GM19324 (cell line): Measurements from ENCODE around the gene OR4N2.
"Not testable (repeated sequence)": the region's sequence is repeated elsewhere in the genome, so short reads cannot be mapped to it uniquely, and the experiment has no call there.

Experiments
- ATAC-seq: cut with Tn5 transposase; IDR thresholded peaks from one replicate; pipeline ENCODE4 v1.9.1; 2021; ENCODE audit warnings: mild to moderate bottlenecking, moderate library complexity; ENCODE audit not compliant: unreplicated experiment, low FRiP score

The OR4N2 gene, protein sequence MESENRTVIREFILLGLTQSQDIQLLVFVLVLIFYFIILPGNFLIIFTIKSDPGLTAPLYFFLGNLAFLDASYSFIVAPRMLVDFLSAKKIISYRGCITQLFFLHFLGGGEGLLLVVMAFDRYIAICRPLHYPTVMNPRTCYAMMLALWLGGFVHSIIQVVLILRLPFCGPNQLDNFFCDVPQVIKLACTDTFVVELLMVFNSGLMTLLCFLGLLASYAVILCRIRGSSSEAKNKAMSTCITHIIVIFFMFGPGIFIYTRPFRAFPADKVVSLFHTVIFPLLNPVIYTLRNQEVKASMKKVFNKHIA

DNA sequence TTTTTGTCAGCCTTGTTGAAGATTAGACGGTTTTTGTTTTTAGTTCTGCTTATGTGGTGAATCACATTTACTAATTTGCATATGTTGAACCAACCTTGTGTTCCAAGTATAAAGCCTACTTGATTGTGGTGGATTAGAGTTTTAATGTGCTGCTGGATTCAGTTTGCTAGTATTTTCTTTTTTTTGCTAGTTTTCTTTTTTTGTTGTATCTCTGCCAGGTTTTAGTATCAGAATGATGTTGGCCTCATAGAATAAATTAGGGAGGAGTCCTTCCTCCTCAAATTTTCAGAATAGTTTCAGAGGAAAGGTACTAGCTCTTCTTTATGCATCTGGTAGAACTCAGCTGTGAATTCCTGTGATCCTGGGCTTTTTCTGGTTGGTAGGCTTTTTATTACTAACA, at the start of gene OR4N2:
Gene OR4N2, plus strand, starts transcription at position 301 of the 400 bp plus-strand sequence. CDS start 23,679 bp downstream, outside the sequence.
- not testable (repeated sequence) for ATAC-seq

DNA sequence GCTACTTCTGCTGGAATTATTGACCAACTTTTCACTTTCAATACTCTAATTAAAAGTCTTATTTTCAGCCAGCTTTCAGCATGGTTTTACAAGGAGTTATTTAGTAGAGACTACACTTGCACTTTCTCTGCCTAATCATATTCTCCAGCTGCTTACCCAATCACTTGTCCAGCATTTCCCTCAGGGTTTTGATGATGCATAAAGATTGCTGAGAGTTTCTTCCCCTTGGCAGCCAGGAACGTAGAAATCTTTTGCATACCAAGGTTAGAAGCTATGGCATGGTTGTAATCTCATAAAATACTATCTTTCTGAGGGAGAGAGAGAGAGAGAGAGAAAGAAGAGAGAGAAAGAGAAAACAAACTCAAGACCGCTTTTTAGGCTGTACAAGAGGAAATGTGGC, 49.4 kb upstream of the OR4N2 start:
- no peak for ATAC-seq

DNA sequence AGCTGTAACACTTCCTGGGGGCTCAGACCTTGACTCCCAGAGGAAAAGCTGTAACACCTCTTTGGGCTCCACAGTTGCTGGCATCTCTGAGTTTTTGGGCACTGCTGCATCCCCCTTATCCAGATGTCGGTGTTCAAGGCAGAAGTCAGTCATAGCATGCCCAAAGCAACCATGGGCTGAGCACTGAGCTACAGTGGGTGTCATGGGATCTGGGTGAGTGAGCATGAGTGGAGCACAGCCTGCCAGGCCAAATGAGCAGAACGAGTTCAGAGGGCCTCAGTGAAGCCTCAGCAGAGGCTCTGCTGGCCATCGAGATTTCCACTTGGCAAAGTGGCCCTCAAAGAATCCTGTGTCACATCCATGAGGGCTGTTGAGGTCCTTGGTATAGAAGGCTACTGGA, 32.1 kb upstream of the OR4N2 start:
- ATAC-seq: not testable (repeated sequence)

DNA sequence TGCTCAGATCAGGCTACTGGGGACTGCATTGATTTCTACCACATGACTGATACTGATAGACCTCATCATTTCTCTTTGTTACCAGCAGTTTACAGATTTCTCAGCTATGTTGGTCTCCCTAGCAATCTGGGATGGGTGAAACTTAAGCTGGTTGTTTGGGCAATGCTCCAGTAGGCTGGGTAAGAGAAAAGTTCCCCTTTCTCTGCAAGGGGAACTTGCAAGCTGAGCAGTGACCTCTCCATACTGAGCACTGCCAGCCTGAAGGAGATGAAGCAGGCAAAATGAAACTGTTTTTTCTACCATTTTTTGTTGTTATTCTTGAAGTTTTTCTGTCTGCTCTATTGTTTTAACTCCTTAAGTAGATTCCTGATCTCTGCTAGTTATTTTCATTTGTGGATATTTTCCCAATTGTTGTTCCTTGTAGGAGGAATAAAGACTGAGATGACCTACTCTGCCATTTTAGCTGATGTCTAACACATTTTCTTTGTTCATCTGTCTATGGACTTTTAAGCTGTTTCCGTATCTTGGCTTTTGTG, 31.6 kb upstream of the OR4N2 start:
- ATAC-seq: no peak

DNA sequence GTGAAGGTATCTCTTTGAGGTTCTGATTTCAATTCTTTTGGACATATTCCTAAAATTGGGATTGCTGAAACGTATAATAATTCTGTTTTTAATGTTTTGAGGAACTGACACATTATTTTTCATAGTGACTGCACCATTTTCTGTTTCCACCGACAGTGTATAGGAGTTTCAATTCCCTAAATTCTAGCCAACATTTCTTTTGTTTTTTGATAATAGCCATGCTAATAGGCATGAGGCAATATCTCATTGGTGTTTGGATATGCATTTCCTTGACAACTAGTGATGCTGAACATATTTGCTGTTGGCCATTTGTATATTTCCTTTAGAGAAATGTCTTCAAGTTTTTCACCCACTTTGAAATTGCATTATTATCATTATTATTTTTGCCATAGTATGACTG, 31.1 kb upstream of the OR4N2 start:
- not testable (repeated sequence) for ATAC-seq

DNA sequence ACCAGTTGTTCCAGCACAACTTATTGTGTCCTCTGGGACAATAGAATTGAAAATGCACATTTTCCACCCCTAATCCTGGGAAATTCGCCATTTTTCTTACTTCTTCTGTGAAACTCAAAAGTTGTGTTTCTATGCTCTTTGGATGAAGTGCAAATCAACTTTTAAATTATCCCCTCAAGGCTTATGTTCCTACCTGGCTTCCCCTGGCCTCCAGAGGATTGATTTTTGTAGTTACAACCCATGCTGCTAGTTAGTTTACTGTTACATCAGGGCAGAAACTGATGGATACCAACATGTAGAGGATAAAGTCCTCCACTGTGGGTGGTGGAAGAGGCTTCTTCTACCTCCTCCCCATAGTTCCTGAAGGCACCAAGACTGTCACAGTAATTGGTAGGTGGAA, 30.4 kb upstream of the OR4N2 start, which contains the start of gene OR4M1:
Gene OR4M1, plus strand, starts transcription at position 301 of the 400 bp plus-strand sequence. CDS start 6,819 bp downstream, outside the sequence.
- not testable (repeated sequence) for ATAC-seq

DNA sequence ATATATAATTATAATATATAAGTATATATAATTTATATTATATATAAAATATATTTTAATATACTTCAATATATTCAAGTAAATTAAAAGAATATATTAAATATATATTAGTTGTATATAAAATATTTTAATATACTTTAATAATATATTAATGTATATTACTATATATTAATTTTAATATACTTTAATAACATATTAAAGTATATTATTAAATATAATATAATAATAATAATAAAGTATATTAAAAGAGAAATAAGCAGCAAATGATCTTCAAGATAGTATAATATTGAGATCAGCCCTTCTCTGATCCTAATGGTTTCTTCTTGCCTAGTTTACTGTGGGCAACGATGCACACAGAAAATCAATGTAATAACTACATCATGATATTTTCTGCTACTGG, 28.0 kb upstream of the OR4N2 start:
- ATAC-seq: no peak

DNA sequence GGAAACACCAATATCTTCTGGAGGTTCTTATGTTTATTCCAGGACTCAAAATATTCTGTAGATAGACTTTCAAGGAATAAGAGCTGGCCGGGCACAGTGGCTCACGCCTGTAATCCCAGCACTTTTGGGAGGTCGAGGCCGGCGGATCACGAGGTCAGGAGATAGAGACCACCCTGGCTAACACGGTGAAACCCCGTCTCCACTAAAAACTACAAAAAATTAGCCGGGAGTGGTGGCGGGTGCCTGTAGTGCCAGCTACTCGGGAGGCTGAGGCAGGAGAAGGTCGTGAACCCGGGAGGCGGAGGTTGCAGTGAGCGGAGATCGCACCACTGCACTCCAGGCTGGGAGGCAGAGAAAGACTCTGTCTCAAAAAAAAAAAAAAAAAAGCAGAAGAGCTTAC, 17.7 kb upstream of the OR4N2 start:
- not testable (repeated sequence) for ATAC-seq

DNA sequence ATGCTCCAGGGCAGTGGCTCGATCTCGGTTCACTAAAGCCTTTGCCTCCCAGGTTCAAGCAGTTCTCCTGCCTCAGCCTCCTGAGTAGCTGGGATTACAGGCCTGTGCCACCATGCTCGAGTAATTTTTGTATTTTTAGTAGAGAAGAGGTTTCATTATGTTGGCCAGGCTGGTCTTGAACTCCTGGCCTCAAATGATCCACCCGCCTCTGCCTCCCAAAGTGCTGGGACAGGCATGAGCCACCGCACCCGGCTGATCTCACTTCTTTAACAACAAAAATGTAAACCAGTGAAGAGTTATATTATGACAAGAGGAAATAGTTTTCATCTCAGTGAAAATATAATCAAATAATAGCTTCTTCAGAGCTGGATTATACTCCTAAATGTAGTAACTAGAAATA, 16.3 kb upstream of the OR4N2 start:
- not testable (repeated sequence) for ATAC-seq

DNA sequence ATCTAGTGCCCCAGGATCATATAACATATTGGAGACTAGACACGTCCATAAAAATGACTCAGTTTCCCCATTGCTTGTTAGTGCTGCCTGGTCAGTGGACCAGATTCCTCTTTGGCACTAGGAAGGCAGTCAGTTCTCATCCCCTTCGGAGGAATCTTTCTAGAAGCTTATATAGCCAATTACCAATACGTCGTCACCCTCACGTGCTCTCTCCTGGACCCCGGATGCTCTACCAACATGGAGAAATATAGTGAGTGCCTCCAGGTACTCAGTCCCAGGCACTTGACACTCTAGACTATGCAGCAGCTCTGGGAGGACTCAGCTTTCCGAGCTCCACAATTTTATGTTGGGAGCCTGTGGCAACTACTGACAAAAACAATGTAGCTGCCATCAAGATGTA, 15.4 kb upstream of the OR4N2 start:
- ATAC-seq: not testable (repeated sequence)

DNA sequence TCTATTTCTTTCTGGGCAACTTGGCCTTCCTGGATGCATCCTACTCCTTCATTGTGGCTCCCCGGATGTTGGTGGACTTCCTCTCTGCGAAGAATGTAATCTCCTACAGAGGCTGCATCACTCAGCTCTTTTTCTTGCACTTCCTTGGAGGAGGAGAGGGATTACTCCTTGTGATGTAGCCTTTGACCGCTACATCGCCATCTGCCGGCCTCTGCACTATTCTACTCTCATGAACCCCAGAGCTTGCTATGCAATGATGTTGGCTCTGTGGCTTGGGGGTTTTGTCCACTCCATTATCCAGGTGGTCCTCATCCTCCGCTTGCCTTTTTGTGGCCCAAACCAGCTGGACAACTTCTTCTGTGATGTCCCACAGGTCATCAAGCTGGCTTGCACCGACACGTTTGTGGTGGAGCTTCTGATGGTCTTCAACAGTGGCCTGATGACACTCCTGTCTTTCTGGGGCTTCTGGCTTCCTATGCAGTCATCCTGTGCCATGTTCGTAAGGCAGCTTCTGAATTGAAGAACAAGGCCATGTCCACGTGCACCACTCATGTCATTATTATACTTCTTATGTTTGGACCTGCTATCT, 7.0 kb upstream of the OR4N2 start:
- ATAC-seq: not testable (repeated sequence)

DNA sequence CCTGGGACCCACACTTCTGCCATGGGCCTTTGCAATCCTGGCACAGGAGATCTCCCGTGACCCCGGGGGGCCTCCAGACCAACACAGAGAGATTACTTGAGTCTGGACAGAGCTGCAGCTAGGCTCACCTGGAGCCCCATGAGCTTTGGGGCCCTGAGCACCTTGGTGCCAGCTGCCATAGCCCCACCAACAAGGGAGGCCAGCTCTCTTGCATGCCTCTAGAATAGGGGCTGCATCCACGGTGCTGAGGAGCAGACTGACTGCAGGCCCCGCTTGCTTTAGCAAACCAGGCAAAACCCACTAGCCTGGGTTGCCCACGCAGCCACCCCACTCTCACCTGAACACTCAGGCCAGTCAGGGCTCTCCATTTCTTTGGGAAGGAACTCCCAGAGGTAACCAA, 3.7 kb upstream of the OR4N2 start:
- no peak for ATAC-seq

DNA sequence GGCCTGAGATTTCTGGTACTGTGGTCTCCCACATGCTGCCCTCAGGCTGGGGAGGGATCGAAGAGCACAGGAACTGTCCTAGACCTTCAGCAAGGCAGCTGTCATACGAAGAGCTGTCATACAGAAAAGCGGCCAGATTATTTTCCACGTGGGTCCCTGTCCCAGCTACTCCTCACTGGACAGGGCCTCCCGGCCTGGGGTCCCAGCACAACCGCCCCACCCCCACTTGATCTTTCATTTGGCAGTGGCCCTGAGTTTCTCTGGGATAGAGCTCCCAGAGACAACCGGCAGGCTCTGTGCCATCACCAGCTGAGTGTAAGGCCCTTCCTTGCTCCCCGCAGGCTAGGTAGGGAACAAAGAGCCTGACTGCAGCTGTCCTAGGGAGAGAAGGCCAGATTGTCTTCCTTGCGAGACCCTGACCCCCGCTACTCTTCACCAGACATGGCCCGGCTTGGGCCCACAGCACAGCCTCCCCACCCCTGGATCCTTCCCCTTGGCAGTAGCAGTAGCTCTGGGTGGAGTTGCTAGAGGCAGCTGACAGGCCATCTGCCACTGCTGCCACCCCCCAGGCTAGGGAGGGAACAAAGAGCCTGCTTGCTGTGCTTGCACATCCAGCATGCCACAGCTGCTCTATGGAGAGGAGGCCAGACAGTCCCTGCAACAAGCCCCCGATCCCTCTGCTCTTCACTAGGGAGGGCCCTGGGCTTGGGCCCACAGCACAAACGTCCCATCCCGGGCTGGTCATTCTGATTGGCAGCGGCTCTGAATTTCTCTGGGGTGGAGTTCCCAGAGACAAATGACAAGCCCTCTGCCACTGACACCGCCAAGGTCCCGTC, 3.1 kb upstream of the OR4N2 start:
- ATAC-seq: no peak

DNA sequence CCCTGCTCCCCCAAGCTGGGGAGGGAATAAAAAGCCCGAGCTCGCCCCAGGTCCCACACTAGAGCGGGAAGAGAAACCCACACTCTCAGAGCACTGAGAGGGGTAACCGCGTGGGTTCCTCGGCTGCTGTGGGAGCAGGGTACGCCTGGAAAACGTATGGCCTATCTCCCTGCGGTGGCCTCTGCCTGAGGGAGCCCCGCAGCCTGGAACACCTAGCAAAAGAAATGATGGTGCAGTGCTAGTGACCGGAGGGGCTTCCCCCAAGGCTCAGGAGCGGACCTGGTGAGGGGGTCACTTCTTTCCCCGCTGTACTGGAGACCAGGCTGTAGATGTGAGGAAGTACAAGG, 2.5 kb upstream of the OR4N2 start:
- no peak for ATAC-seq

DNA sequence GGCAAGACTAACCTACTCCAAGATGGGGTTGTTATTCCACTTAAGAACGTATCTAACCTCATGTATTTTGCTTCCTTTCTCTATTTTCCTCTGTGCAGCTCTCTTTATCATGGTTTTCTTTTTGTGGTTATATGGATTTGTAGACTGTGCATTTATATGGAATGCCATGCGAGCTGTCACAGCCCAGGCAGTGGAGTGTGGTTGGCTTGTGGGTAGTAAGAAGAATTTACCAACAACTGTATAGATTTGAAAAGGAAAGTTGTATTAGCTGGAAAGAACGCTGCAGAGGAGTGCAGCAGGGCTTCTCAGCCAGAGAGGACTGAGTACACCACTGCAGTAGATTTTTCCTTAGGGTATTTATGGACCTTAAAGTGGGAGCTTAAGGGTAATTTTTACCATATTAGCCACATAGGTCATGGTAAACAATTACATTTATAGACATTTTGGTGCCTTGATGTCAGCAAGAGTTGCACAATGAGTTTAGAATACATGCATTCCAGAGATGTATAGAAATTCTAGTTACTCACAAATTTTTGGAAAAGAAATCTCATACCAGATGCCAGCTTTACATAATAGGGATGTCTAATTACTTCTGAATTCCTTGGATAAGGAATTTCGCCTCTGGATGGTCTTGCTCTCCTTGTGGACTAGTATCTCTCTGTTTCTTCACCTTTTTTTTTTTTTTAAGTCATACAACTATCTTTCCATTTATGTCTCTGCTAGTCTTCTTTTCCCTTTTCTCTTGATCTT, 9.8 kb downstream of the OR4N2 start:
- not testable (repeated sequence) for ATAC-seq

DNA sequence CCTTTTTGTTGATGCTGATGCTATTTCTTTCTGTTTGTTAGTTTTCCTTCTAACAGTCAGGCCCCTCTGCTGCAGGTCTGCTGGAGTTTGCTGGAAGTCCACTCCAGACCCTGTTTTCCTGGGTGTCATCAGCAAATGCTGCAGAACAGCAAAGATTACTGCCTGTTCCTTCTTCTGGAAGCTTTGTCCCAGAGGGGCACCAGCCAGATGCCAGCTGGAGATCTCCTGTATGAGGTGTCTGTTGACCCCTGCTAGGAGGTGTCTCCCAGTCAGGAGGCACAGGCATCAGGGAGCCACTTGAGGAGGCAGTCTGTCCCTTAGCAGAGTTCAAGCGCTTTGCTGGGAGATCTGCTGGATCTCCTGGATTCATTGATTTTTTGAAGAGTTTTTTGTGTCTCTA, 16.3 kb downstream of the OR4N2 start:
- not testable (repeated sequence) for ATAC-seq

DNA sequence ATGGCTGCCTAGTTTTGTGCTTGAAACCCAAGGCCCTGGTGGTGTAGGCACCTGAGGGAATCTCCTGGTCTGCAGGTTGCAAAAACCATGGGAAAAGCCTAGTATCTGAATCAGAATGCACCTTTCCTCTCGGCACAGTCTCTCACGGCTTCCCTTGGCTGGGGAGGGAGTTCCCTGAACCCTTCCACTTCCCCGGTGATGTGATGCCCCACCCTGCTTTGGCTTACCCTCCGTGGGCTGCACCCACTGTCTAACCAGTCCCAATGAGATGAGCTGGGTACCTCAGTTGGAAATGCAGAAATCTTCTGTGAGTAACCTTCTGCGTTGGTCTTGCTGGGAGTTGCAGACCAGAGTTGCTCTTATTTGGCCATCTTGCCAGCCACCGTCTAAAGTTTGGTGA, 17.4 kb downstream of the OR4N2 start:
- not testable (repeated sequence) for ATAC-seq

DNA sequence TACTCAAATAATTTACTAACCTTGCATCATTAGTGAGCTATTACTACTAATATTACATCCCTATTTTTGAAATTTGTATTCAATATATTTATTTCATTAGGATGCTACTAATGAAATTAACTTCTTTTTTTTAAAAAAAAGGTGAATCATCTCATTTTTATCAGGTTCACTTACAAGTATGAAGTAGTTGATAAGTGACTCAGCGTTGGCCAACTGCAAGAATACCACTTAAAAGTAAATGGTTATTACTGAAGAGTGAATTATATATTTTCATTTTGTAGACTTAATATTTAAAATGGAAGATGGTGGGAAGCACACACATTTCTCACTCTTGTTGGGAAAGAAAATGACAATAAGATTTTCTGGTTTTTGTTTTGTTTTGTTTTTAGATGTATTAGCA, 19.6 kb downstream of the OR4N2 start:
- no peak for ATAC-seq

DNA sequence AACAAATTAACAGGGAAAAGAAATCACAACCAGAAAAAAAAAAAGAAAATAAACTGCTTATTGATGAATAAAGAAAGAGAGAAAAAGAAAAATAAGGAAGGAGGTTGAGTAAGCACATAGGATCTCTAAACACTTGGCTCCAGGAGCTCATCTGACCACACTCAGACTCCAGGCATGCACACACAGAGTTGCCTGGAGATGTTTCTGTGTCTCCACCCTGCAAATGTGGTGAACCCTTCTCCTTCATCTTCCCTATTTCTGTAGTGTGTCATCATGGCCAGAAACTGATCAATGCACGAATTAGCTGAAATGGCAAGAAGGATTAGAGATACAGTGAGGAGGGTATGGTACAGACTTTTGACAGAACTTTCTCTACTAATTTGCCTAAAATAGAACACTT, 20.2 kb downstream of the OR4N2 start:
- no peak for ATAC-seq

DNA sequence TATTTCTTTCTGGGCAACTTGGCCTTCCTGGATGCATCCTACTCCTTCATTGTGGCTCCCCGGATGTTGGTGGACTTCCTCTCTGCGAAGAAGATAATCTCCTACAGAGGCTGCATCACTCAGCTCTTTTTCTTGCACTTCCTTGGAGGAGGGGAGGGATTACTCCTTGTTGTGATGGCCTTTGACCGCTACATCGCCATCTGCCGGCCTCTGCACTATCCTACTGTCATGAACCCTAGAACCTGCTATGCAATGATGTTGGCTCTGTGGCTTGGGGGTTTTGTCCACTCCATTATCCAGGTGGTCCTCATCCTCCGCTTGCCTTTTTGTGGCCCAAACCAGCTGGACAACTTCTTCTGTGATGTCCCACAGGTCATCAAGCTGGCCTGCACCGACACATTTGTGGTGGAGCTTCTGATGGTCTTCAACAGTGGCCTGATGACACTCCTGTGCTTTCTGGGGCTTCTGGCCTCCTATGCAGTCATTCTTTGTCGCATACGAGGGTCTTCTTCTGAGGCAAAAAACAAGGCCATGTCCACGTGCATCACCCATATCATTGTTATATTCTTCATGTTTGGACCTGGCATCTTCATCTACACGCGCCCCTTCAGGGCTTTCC, 24.2 kb downstream of the OR4N2 start:
- ATAC-seq: not testable (repeated sequence)
